Erythroblast (primary cell): ENCODE data around the gene PLCL2.

ENCODE experiments used
- GATA1 ChIP-seq: IDR thresholded peaks from 2 replicates; pipeline ENCODE4 v1.6.1; 2011; ENCODE audit warnings: low read depth, mild to moderate bottlenecking, control low read depth, low read length, moderate library complexity
- POLR2A ChIP-seq: IDR thresholded peaks from 2 replicates; pipeline ENCODE4 v1.6.1; 2011; ENCODE audit warnings: mild to moderate bottlenecking, low read length

GRCh38 chr3:17007284-17007683 lies 122.5 kb downstream of the PLCL2 start:
- no peak for TF ChIP-seq POLR2A
- no peak for TF ChIP-seq GATA1
